Osteocyte (in vitro differentiated cells): Measurements from ENCODE around the gene WNT5A. TPM values are rescaled to one million over a fixed set of nuclear protein-coding genes. Genes with fewer than 3 reads are reported as not detected.

Experiments
- DNase-seq: peaks from one replicate; pipeline ENCODE4 v3.0.0; 2021; ENCODE audit warnings: mixed read lengths; ENCODE audit not compliant: unreplicated experiment; ENCODE audit errors: extremely low spot score
- H3K27ac Mint-ChIP-seq: one replicate; pipeline ENCODE4 v1.8.0; 2021; ENCODE audit warnings: mild to moderate bottlenecking, mixed read lengths; ENCODE audit not compliant: unreplicated experiment
- H3K27me3 Mint-ChIP-seq: one replicate; pipeline ENCODE4 v1.8.0; 2021; ENCODE audit warnings: mixed read lengths; ENCODE audit not compliant: unreplicated experiment
- H3K36me3 Mint-ChIP-seq: one replicate; pipeline ENCODE4 v1.8.0; 2021; ENCODE audit warnings: mixed read lengths; ENCODE audit not compliant: unreplicated experiment
- H3K4me1 Mint-ChIP-seq: one replicate; pipeline ENCODE4 v1.8.0; 2021; ENCODE audit warnings: mixed read lengths; ENCODE audit not compliant: unreplicated experiment
- H3K4me3 Mint-ChIP-seq: one replicate; pipeline ENCODE4 v1.8.0; 2021; ENCODE audit warnings: mild to moderate bottlenecking, moderate library complexity, mixed read lengths; ENCODE audit not compliant: unreplicated experiment
- H3K9me3 Mint-ChIP-seq: one replicate; pipeline ENCODE4 v1.8.0; 2021; ENCODE audit warnings: mixed read lengths; ENCODE audit not compliant: unreplicated experiment
- CTCF ChIP-seq: fragments of 200-600 bp; sonication (generic); IDR thresholded peaks from 2 replicates; pipeline ENCODE4 v1.5.0; 2021; ENCODE audit warnings: antibody characterized with exemption, mild to moderate bottlenecking, moderate library complexity
- total RNA-seq: library from RNA; stranded (reverse); gene quantifications from 2 replicates; pipeline ENCODE4 v1.2.1, GENCODE V29; 2021

Gene WNT5A
- total RNA-seq, 1 donor from 2014 or later, result 30.4 TPM

DNA sequence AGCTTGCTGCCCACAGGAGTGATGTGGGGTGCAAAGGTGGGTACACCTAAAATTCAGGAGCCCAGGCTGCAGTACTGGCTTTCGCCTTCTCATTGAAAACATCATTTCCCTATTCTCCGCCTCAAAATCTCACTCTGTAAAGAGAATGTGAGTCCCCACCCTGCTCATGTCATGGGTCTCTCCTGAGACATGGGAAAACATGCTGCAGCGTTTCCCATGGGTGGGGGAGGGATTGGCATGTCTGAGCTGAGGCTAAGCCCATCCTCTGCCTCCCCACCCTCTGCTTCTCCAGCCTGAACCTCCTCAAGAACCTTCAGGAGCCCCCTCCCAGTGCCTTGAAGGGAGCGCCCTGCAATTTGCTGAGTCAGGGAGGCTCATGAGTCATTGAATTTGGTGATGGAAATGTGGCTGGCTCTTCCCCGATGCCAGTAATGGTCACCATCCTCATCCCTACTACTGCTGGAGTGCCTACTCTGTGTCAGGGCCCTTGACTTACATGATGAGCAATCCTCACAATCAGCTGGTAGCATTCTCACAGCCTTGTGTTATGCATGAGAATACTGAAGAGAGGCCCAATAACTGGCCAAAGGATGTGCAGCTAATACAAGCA is 28.8 kb downstream of the WNT5A start:
- Mint-ChIP-seq H3K27ac (no peak overlapping the region), H3K9me3 (no peaks in the 10 kb centered on the region), H3K36me3 (no peaks in the 10 kb centered on the region), H3K27me3 (peaks cover 4% of the 10 kb centered on the region), H3K4me3 (no peak overlapping the region), H3K4me1 (no peaks in the 10 kb centered on the region)
- TF ChIP-seq CTCF, result no peak
- DNase-seq, result peak; percentile 59

DNA sequence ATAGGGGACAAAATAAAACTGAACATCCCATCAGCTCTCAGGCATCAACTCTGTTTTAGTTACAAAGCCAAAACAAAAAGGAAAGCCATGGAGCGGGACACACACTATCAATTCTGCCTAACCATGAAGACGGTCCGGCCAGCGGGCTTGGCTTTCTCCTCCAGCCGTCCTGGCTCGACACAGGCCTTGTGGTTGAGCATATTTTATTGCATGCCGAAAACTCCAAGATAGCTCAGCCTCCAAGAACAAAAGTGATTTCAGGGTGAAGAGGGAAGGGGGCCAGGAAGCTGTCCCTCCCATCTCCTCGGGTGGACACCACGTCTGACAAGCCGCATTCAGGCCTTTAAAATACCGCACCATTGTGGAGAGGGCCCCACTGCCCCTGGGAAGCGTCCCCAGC is 31.2 kb downstream of the WNT5A start:
- H3K4me3 Mint-ChIP-seq, result no peak overlapping the region
- no peaks in the 10 kb centered on the region for H3K9me3 Mint-ChIP-seq
- DNase-seq, result no peak
- H3K36me3 Mint-ChIP-seq, result no peaks in the 10 kb centered on the region
- H3K4me1 Mint-ChIP-seq, result no peaks in the 10 kb centered on the region
- H3K27ac Mint-ChIP-seq, result no peak overlapping the region
- peaks cover 11% of the 10 kb centered on the region for H3K27me3 Mint-ChIP-seq
- no peak for TF ChIP-seq CTCF

- no peak for TF ChIP-seq CTCF
- H3K27me3 Mint-ChIP-seq, result peaks cover 14% of the 10 kb centered on the region
- H3K9me3 Mint-ChIP-seq, result no peaks in the 10 kb centered on the region
- no peak overlapping the region for H3K27ac Mint-ChIP-seq
- DNase-seq, result peak; percentile 40
- no peak overlapping the region for H3K4me3 Mint-ChIP-seq
- H3K36me3 Mint-ChIP-seq, result no peaks in the 10 kb centered on the region
- H3K4me1 Mint-ChIP-seq, result no peaks in the 10 kb centered on the region
Observed at GRCh38 chr3:55454611-55455010, 32.5 kb downstream of the WNT5A start.

GRCh38 chr3:55453886-55454496 is 33.1 kb downstream of the WNT5A start:
- TF ChIP-seq CTCF, result no peak
- Mint-ChIP-seq H3K9me3 (no peaks in the 10 kb centered on the region), H3K36me3 (no peaks in the 10 kb centered on the region), H3K4me1 (no peaks in the 10 kb centered on the region), H3K27ac (no peak overlapping the region), H3K27me3 (peaks cover 14% of the 10 kb centered on the region), H3K4me3 (no peak overlapping the region)
- peak; percentile 11 for DNase-seq

DNA sequence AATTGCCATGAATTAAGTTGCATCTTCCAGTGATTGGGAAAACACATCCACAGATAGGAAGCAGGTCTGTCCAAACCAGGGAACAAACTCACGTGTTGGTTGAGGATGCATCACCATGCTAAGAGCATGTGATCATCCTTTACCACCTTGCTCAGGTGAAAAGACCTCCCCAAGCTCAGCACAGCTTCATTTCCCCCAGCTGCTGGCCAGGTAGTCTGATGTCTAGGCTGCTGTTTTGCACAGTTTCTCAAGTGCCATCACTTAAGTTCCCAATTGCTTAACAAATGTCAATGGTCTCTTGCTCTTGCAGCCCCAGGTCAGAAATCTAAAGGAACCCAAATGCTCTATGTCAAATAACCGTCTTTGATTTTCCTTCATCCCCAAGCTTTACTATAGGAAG is 34.2 kb downstream of the WNT5A start:
- Mint-ChIP-seq H3K9me3 (no peaks in the 10 kb centered on the region), H3K4me1 (no peaks in the 10 kb centered on the region), H3K4me3 (no peak overlapping the region), H3K27me3 (peaks cover 14% of the 10 kb centered on the region), H3K27ac (no peak overlapping the region), H3K36me3 (no peaks in the 10 kb centered on the region)
- DNase-seq, result peak; percentile 57
- no peak for TF ChIP-seq CTCF
